CD4-positive, alpha-beta T cell treated with Interleukin-6 at 100 ng/mL for 8 hours (primary cell): ENCODE results near the gene MED27.
"Not testable (repeated sequence)": the region's sequence is repeated elsewhere in the genome, so short reads cannot be mapped to it uniquely, and the experiment has no call there.

Source experiments
- DNase-seq: peaks from one replicate; pipeline ENCODE4 v3.0.0-alpha.2; 2020; ENCODE audit warnings: mixed read lengths, low spot score

Gene MED27

DNA sequence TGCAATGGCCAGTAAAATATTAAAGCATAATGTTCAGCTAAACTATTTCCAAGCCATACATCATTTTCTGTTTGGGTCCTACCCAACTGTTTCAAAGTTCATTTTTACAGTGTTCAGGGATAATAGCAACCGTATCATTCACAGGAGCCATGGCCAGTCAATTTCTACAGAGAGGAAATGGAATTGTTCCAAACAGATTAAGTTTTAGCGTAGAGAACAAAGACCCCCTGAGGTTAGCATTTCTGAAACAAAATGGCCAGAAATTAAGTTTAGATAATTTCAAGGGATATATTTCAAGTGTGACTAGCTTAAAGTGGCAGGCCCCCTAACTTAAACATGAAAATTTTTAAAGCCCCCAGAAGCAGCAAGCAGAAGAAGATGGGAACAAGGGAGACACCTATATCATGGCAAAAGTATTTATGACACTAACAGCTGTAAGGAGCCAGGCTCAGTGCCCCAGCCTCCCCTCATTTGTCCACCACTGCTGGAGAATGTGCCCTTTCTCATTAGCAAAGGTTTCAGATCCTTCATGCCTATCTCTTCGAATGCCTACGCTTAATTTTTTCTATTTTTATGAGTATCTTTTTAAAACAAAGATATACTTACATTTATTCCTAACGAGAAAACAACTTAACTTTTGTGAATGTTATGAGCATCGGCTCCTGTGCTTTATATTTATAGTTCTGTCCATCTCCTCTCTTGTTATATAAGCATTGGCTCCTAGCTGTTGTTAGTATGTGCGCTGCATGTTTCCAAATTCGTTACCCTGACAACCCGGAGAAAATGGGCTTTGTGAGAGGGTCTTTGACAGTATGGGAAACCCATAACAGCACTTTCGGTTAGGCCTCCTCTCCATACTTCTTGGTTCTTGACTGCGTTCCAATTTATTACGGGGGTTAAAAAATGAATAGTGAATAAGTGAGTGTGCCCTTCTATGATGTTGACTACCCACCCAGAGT, 116.3 kb downstream of the MED27 start:
- DNase-seq, result no peak

DNA sequence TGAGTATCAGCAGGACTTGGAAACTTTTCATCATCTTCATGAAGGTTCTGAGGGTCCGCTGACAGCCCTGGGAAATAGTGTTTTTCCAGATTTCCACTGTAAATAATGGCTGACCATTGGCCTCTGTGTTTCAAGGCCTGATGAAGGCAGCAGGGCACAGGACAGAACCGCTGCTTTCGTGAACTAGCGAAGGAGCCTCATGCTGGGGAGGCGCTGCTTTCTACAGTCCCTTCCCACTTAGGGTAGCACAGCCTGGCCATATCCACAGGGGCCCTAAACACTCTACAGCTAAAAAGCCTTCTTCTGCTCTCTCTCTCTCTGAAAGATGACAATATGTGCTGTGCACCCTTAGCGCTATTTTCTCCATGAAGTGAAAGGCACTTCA, 118.2 kb downstream of the MED27 start:
- no peak for DNase-seq

- DNase-seq, result no peak
These were observed 118.7 kb downstream of the MED27 start for GRCh38 chr9:131960851-131961495.

GRCh38 chr9:131960311-131960710, 119.4 kb downstream of the MED27 start:
- no peak for DNase-seq

GRCh38 chr9:131959887-131960286, 119.8 kb downstream of the MED27 start:
- DNase-seq, result no peak

DNA sequence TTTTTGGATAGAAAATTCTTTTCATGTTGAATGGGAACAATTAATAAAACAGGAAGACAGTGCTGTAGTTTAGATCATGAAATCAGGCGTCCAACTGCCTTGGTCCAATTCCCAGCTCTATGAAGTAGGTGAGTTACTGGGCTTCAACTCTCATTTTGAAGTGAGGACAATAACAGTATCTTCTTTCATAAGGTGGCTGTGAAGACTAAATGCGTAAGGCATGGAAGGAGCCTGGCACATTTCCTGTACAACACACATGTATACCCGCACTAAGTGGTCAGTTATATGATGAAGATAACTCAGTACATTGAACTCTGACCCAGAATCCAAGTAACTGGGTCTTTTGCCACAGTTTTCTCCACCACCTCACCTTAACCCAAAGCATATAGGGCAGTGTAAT, 120.6 kb downstream of the MED27 start:
- no peak for DNase-seq

GRCh38 chr9:131954299-131954698, 125.4 kb downstream of the MED27 start:
- DNase-seq, result no peak

- DNase-seq, result no peak
These were observed 127.8 kb downstream of the MED27 start for GRCh38 chr9:131951905-131952304.

DNA sequence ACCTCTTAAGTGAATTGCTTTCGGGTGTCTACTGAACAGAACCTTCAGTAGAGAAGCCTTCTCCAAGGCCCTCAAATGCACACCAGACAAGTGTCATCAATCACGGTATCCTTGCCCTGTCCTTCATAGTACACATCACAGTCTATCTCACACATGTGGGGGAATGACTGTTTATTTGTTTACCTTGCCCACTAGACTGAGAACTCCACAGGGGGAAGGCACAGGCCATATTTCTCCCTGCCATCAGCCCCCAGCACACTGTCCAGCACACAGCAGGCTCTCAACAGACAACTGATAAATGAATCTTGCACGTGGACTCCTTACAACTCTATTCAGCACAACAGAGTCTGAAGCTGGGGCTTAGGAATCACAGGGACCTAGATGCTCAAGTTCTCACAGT, 128.5 kb downstream of the MED27 start:
- DNase-seq, result no peak

DNA sequence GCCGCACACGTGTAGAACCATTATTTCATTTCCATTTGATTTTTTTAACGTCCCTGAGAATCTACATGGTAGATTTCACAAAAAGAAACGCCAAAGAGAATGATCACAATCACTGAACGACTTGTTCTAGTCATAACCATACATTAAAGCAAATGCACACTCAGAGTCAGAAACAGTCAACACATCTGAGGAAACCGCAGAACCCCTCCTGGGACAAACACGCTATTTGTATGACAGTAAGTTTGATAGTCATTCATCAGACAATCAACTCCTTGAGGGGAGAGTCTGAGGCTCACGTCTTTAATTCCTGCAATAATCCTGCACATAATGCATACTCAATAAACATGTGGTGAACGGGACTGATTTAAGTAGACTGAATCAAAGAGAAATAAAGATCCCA, 129.2 kb downstream of the MED27 start:
- no peak for DNase-seq

- no peak for DNase-seq
These were observed 133.5 kb downstream of the MED27 start for GRCh38 chr9:131946180-131946579.

DNA sequence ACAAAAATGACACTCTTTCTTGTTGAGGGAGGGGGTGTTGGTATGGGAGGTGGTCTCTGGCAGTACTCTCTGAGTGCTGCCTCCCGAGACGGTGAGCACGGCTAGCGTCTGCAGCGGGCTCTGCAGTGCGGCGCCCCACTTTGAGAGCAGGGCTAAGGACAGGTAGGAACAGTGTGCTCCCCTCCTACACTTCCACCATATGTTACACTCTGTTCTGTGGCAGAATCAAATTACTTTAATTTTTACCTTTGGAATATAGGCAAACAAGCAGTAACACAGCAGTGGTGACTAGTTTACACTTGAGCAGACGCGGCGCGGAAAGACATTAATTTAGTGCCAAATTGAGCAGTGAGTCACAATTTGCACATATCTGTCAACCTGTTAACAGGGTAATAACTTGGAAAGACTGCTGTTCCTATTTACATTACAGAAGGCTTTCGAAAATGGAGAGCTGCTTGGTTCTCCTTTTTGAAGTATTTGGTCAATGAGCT, 136.3 kb downstream of the MED27 start:
- DNase-seq, result no peak

DNA sequence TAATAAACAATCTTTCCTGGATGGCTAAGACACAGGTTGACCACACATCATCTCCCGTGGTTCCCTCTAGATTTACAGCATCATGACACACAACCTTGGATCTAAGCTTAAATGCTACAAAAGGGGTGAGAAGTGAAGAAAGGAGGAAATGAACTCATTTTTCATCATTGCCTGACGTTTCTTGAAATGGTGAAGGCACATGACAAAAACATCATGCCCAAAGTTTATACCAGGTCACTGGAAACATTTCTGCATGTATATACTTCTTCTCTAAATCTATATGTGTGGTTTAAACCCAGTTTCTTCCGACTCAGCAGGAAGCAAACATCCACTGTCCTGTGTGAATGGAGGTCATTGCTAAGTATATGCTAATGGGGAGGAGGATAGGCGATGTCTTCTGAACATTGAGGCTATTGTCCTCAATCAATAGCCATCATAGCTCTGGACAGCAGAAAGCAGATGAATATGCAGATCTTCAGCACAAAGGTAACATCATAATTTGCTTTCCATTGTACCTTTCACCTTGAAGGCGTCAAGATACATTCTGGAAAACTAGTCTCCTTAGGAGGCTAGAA, 137.4 kb downstream of the MED27 start:
- DNase-seq, result no peak

- no peak for DNase-seq
These were observed 142.2 kb downstream of the MED27 start for GRCh38 chr9:131937451-131937850.

DNA sequence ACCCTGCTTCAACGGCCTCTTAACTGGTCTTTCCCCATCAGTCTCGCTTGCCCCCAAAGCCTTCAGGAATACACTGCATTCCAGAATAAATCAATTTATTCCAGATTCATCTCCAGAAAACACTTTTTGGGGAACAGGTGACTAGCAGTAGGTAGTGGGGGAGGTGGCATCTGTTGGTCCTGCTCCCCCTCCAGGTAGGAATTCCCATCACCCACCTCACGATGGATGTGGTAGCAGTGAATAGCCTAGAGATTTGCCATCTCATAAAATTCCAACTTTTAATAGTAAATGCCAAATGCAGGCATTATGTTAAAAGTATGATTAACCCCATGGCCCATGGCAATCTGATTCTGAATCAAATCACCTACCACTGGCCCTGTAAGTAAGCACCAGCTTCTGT, 142.7 kb downstream of the MED27 start:
- no peak for DNase-seq

DNA sequence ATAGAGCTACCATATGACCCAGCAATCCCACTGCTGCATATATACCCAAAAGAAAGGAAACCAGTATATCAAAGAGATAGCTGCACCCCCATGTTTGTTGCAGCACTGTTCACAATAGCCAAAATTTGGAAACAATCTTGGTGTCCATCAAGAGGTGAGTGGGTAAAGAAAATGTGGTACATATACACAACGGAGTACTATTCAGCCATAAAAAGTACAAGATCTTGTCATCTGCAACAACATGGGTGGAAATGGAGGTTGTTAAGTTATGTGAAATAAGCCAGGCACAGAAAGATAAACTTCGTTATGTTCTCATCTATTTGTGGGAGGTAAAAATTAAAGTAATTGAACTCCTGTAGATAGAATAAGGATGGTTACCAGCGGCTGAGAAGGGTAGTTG, 145.0 kb downstream of the MED27 start:
- no peak for DNase-seq

- DNase-seq, result no peak
These were observed 152.6 kb downstream of the MED27 start for GRCh38 chr9:131927091-131927490.

DNA sequence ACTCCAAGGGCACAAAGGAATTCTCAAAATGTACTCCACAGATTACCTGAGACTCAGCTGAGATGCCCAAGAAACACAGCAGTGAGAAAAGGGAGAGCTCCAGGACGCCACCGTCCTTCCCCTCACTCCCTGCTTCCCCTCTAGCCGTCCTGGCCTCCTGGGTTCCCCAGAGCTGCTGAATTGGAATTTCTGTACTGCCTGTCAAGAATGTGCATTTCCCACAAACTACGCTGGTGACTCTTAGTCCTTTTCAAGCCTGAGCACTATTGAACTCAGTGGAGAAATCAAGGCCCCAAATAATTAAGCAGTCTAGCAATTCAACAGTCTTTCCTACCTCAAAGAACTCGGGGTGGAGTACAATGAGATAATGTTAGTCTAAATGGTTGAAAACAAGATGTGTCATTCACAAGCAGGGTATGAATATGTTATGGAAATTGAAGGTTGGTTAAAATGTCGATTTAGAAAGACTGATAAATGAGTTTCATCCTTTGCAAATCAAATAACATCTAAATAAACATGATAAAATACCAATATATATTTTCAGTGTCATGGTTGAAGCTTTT, 153.2 kb downstream of the MED27 start:
- no peak for DNase-seq

- DNase-seq, result no peak
These were observed 153.9 kb downstream of the MED27 start for GRCh38 chr9:131925677-131926177.

- no peak for DNase-seq
These were observed 155.9 kb downstream of the MED27 start for GRCh38 chr9:131923766-131924165.

DNA sequence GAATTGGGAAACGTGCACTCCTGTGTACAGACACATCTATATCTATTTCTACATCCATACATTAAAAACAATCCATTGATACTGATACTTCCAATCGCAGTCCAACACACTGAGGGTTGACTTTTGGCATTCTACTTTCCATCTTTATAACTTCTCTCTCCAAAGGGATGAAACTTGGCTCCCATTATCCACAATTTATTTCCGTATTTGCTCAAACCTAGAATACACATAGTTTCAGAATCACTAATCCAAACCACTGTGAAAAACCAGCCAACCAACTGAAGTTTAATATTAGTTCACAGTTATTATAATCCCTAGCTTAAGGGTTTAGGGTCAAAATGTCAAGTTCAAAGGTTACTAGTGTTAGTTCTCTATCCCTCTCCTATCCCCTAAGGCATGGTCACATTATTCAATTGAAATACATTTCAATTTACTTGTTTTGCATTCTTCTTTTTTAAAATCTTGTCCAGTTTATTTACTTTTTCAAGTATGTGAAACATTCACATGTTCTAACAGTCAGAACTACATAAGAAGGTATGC, 156.5 kb downstream of the MED27 start:
- no peak for DNase-seq

GRCh38 chr9:131921635-131922034, 158.0 kb downstream of the MED27 start:
- not testable (repeated sequence) for DNase-seq
